Epithelial cell of esophagus (primary cell): Measurements from ENCODE around the gene PCDHA5.
"Not testable (repeated sequence)": the region's sequence is repeated elsewhere in the genome, so short reads cannot be mapped to it uniquely, and the experiment has no call there.

Source experiments
- DNase-seq: peaks from one replicate; pipeline ENCODE4 v3.0.0; 2010; ENCODE audit warnings: low read depth
- H3K4me3 ChIP-seq: 2 replicates; pipeline ENCODE4 v1.5.1; 2011; ENCODE audit warnings: mild to moderate bottlenecking, low read length, control low read depth
- CTCF ChIP-seq: IDR thresholded peaks from 2 replicates; pipeline ENCODE4 v1.5.1; 2011; ENCODE audit warnings: low read depth, mild to moderate bottlenecking, low read length, control low read depth, inconsistent platforms; ENCODE audit not compliant: insufficient read depth; ENCODE audit errors: missing control alignments

The PCDHA5 gene

GRCh38 chr5:140806834-140807775, 14.3 kb upstream of the PCDHA5 start, which contains the start of gene PCDHA4:
Gene PCDHA4 (plus strand): TSS chr5:140807068.
- no peak for DNase-seq
- H3K4me3 ChIP-seq = no peak within 1 kb of the TSS
- TF ChIP-seq CTCF = peak; percentile 4

- H3K4me3 ChIP-seq, DNase-seq: not testable (repeated sequence)
These were observed 13.0 kb upstream of the PCDHA5 start for GRCh38 chr5:140808241-140808888.

- TF ChIP-seq CTCF = no peak
- no peak for DNase-seq
- H3K4me3 ChIP-seq = no peak overlapping the region
These were observed 12.5 kb upstream of the PCDHA5 start for GRCh38 chr5:140808889-140809291.

GRCh38 chr5:140822281-140822629, 842 bp downstream of the PCDHA5 start:
- H3K4me3 ChIP-seq = no peak overlapping the region
- TF ChIP-seq CTCF = no peak
- DNase-seq = no peak

- H3K4me3 ChIP-seq, DNase-seq: not testable (repeated sequence)
These were observed 1.6 kb downstream of the PCDHA5 start for GRCh38 chr5:140822969-140823368.

GRCh38 chr5:140823475-140823874, 2.1 kb downstream of the PCDHA5 start:
- no peak overlapping the region for H3K4me3 ChIP-seq
- no peak for DNase-seq
- no peak for TF ChIP-seq CTCF

GRCh38 chr5:140827704-140828361, 6.4 kb downstream of the PCDHA5 start, which contains the start of gene PCDHA6:
Gene PCDHA6 (plus strand): TSS chr5:140827960. CDS start chr5:140828092, 132 bp downstream.
- peak; percentile 22 for TF ChIP-seq CTCF
- DNase-seq = no peak
- no peak within 1 kb of the TSS for H3K4me3 ChIP-seq
